H1 (cell line): ENCODE measurements around the gene RDH5. TPM values are rescaled to one million over a fixed set of nuclear protein-coding genes. Genes with fewer than 3 reads are reported as not detected.

ENCODE experiments used
- ATF3 ChIP-seq: IDR thresholded peaks from 2 replicates; pipeline ENCODE4 v1.6.1; 2011; ENCODE audit warnings: low read depth, mild to moderate bottlenecking, low read length; ENCODE audit not compliant: insufficient read depth
- CHD7 ChIP-seq: fragments of 300-600 bp; sonication (generic); IDR thresholded peaks from 2 replicates; pipeline ENCODE4 v1.7.1; 2012; ENCODE audit warnings: low read length, moderate library complexity, mild to moderate bottlenecking, inconsistent platforms; ENCODE audit not compliant: insufficient replicate concordance
- CTBP2 ChIP-seq: IDR thresholded peaks from 2 replicates; pipeline ENCODE4 v1.7.0; 2011; ENCODE audit warnings: borderline replicate concordance, mild to moderate bottlenecking, moderate library complexity, mixed read lengths, low read length; ENCODE audit not compliant: insufficient read depth, insufficient read length
- EGR1 ChIP-seq: IDR thresholded peaks from 2 replicates; pipeline ENCODE4 v1.6.1; 2011; ENCODE audit warnings: low read depth, low read length, borderline replicate concordance
- POLR2A ChIP-seq, 2 experiments: IDR thresholded peaks; 1 replicate in 1 of 2; 2 replicates in 1 of 2; pipeline ENCODE4 v1.6.1; 2011; ENCODE audit warnings: low read depth in 2 of 2, low read length in 2 of 2, mild to moderate bottlenecking in 2 of 2; ENCODE audit errors: control extremely low read depth in 1 of 2
- polyA plus RNA-seq, 7 experiments: library from polyadenylated mRNA; depleted of rRNA in 3 of 7; stranded (reverse) in 5 of 7; unstranded in 2 of 7; fragments of >200 nt in 5 of 7; fragments of 200-250 nt in 2 of 7; gene quantifications; 1 replicate in 5 of 7; 2 replicates in 1 of 7; 4 replicates in 1 of 7; pipeline versions ENCODE4 v1.2.1 to v1.2.3, GENCODE V29; 2011 to 2013; ENCODE audit warnings: missing spikeins in 2 of 7, mixed read lengths in 2 of 7
- total RNA-seq: library from RNA; stranded (reverse); fragmentation: NEBNext Ultra II Directional; extraction: Animal tissue kit (Norgen Biotek cat#: 25700); gene quantifications from 2 replicates; pipeline ENCODE4 v1.2.1, GENCODE V29; 2021

The RDH5 gene
- total and polyA plus RNA-seq, 2 of the 8 experiments (the other 6 are each of a cell fraction or from before 2014, with no cell fraction given): 4.2 to 6.0 TPM

GRCh38 chr12:55757701-55758100 is 37.5 kb downstream of the RDH5 start (continued):
- TF ChIP-seq CHD7 (no peak), EGR1 (no peak), POLR2A (IDR thresholded peaks at IDR 0.05; ENCODE audit: control extremely low read depth in 1 of 2, low read depth in 2 of 2, low read length in 2 of 2) (peak in 1 of 2 experiments; percentile 50; a peak in 1 of 3 replicates), CTBP2 (no peak), ATF3 (no peak)
